Vagina (tissue), 2 donors: ENCODE results near the gene C2CD2L.

ENCODE experiments used
- POLR2AphosphoS5 ChIP-seq, 2 donors: sonication (generic); formaldehyde crosslinking; IDR thresholded peaks; one replicate each; pipeline ENCODE4 v1.9.0; 2017; ENCODE audit warnings: antibody characterized with exemption in 2 of 2, mild to moderate bottlenecking in 2 of 2, low read depth in 1 of 2; ENCODE audit not compliant: insufficient read depth in 1 of 2
- TF ChIP-seq, protein P1 (sequence below), 3 experiments: fragments of 450-650 bp in 2 of 3; fragments of 200-600 bp in 1 of 3; sonication (generic) in 1 of 3; IDR thresholded peaks; one replicate each; pipeline ENCODE4 v1.5.1; 2017 to 2019; ENCODE audit warnings: antibody characterized with exemption in 3 of 3, mild to moderate bottlenecking in 2 of 3, moderate library complexity in 2 of 3

- TF ChIP-seq, protein P1, sequence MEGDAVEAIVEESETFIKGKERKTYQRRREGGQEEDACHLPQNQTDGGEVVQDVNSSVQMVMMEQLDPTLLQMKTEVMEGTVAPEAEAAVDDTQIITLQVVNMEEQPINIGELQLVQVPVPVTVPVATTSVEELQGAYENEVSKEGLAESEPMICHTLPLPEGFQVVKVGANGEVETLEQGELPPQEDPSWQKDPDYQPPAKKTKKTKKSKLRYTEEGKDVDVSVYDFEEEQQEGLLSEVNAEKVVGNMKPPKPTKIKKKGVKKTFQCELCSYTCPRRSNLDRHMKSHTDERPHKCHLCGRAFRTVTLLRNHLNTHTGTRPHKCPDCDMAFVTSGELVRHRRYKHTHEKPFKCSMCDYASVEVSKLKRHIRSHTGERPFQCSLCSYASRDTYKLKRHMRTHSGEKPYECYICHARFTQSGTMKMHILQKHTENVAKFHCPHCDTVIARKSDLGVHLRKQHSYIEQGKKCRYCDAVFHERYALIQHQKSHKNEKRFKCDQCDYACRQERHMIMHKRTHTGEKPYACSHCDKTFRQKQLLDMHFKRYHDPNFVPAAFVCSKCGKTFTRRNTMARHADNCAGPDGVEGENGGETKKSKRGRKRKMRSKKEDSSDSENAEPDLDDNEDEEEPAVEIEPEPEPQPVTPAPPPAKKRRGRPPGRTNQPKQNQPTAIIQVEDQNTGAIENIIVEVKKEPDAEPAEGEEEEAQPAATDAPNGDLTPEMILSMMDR (IDR thresholded peaks at IDR 0.05): no peak
- no peak for TF ChIP-seq POLR2AphosphoS5 (IDR thresholded peaks at IDR 0.05; ENCODE audit: insufficient read depth in 1 of 2, low read depth in 1 of 2)
Observed at GRCh38 chr11:119116601-119117000, 9.5 kb downstream of the C2CD2L start.
